LNCAP (cell line): ENCODE data around the gene PCSK2.

Experiments used
- TF ChIP-seq, protein P1 (sequence below): fragments of 450-650 bp; IDR thresholded peaks from 2 replicates; pipeline ENCODE4 v1.5.1; 2017; ENCODE audit warnings: mild to moderate bottlenecking

The PCSK2 gene

DNA sequence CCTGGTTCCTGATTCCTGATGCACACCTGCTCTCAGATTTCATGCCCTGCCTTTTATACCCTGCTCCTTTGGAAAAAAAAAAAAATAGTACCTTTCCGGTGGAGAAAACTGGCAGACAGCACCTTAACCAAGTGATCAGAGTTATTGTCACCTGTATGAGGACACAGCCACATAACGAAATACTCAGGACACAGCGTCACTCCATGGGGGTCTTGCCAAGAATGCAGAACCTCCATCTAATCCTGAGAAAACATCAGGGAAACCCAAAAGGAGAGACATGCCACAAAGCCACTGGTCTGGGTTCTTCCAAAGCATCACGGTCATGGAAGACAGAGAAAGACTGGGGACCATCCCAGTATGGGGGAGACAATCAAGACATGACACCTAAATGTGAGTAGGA is 275.3 kb downstream of the PCSK2 start:
- TF ChIP-seq, protein P1, sequence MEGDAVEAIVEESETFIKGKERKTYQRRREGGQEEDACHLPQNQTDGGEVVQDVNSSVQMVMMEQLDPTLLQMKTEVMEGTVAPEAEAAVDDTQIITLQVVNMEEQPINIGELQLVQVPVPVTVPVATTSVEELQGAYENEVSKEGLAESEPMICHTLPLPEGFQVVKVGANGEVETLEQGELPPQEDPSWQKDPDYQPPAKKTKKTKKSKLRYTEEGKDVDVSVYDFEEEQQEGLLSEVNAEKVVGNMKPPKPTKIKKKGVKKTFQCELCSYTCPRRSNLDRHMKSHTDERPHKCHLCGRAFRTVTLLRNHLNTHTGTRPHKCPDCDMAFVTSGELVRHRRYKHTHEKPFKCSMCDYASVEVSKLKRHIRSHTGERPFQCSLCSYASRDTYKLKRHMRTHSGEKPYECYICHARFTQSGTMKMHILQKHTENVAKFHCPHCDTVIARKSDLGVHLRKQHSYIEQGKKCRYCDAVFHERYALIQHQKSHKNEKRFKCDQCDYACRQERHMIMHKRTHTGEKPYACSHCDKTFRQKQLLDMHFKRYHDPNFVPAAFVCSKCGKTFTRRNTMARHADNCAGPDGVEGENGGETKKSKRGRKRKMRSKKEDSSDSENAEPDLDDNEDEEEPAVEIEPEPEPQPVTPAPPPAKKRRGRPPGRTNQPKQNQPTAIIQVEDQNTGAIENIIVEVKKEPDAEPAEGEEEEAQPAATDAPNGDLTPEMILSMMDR = no peak

GRCh38 chr20:17503301-17504065 is 276.6 kb downstream of the PCSK2 start:
- TF ChIP-seq, protein P1 = no peak

- TF ChIP-seq, protein P1 = no peak
These were observed 277.4 kb downstream of the PCSK2 start for GRCh38 chr20:17504066-17504897.

DNA sequence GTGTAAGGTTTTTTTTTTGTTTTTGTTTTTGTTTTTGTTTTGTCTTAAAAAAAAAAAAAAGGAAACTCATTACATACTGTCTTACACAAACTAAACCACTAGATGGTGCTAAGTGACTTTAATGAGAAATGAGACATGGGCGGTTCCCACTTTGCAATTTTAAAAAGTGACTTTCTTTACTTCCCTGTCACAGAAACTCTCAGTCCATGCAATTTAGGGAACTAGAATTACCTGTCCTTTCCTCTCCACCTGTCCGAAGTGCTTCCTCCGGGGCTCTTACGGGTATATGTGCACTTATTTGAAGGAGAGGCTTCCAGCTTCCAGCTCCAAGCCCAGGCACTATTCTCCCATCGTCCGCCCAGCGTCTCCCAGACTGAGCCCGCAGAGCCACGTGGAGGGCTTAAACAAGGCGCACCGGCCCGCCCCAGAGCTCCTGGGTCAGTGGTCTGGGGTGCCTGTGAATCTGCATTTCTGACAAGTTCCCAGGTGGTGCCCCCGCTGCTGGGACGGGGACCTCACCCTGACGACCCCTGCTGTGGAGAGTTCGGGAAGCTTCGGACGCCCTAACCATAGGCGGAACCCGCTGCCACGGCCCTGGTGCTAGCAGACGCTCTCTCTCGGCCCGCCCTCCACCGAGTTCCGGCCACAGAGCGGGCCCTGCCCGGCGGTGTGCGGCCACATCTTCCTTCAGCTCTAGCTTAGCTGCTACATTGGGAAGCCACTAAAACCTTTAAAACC is 278.2 kb downstream of the PCSK2 start:
- TF ChIP-seq, protein P1 = peak; percentile 65

DNA sequence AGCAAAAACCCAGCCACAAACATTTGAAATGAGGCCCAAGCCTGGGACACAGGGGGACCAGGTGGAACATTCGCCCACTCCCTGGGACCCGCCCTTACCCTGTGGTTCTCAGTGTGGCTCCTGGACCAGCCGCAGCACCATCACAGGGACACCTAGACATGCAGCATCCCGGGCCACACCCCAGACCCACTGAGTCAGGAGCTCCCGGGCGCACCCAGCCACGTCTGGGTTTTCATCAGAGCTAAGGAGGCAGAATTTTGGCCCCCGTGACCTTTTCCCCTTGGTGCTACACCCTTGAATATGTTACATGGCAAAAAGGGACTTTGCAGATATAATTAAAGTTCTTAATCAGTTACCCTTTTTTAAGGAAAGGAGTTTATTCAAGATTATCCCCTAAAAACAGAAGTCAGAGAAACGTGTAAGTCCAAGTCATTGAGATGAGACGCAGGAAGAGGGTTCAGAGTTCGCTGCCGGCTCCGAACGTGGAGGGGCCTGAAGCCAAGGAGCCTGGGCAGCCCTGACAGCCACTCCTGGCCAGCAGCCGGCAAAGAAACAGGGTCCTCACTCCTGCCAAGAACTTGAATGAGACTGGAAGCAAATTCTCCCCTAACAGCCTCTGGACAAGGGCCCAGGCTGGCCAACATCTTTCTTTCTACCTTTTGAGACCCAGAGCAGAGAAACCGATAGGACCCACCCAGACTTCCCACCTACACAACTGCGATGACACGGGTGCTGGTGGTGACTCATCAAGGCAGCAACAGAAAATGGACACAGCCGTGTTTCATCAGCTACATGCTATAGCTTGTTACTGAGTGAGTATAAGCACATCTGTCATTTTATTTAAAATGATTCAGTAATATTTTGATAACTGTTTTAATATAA is 279.0 kb downstream of the PCSK2 start:
- TF ChIP-seq, protein P1 = no peak

DNA sequence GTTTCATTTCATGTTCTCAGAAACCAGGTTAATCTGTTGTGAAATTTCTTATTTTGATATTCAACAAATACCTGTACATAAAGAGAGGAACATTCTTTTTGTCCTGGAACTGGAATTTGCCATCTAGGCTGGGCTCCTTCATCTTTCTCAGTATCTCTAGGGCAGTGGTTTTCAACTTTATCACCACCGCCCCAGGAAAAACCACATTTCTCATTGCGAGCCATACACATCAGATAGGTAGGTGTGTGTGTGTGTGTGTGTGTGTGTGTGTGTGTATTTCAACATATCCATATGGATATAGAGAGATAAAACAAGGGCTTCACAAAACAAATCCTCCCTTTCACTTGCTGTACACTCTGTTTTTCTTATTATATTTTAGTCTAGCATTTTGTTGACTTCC is 280.2 kb downstream of the PCSK2 start:
- TF ChIP-seq, protein P1 = no peak

GRCh38 chr20:17507531-17507930 is 280.7 kb downstream of the PCSK2 start:
- TF ChIP-seq, protein P1 = no peak
